HEK293 (cell line): ENCODE results near the gene TIMM44.

Source experiments
- CTCF ChIA-PET: fragments of 350-600 bp; formaldehyde crosslinking; extraction: SDS; loops from one replicate; lab custom pipeline; 2021; ENCODE audit warnings: antibody characterized with exemption; lab: Yijun Ruan, JAX
- POLR2A ChIA-PET: fragments of 300-600 bp; formaldehyde crosslinking; extraction: SDS; loops from one replicate; lab custom pipeline; 2020; ENCODE audit warnings: antibody characterized with exemption, inconsistent platforms; lab: Yijun Ruan, JAX
- H3K27ac ChIP-seq: fragments of 200-500 bp; sonication (Bioruptor generic); 2 replicates; pipeline ENCODE4 v1.5.1; 2014; ENCODE audit warnings: low read depth, low read length, control low read depth, inconsistent platforms; ENCODE audit errors: extremely low read depth
- H3K36me3 ChIP-seq, 2 experiments: fragments of 200-500 bp in 1 of 2; sonication (Bioruptor generic) in 1 of 2; 1 replicate in 1 of 2; 2 replicates in 1 of 2; pipeline ENCODE4 v1.5.1; 2014 to 2017; ENCODE audit warnings: inconsistent platforms in 2 of 2, low read length in 2 of 2; ENCODE audit not compliant: control insufficient read depth in 2 of 2, insufficient read depth in 1 of 2
- H3K4me1 ChIP-seq: fragments of 200-500 bp; sonication (Bioruptor generic); 2 replicates; pipeline ENCODE4 v1.5.1; 2014; ENCODE audit warnings: mild to moderate bottlenecking, low read length, inconsistent platforms; ENCODE audit not compliant: control insufficient read depth, insufficient read depth
- H3K4me3 ChIP-seq: 2 replicates; pipeline ENCODE4 v1.5.1; 2011; ENCODE audit warnings: low read depth, mild to moderate bottlenecking, control low read depth, low read length, moderate library complexity
- H3K9me3 ChIP-seq: fragments of 200-500 bp; sonication (Bioruptor generic); 2 replicates; pipeline ENCODE4 v1.5.1; 2014; ENCODE audit warnings: low read depth, low read length, inconsistent platforms; ENCODE audit not compliant: control insufficient read depth, insufficient read depth
- KLF8 ChIP-seq: fragments of 450-650 bp; formaldehyde crosslinking; IDR thresholded peaks from 2 replicates; pipeline ENCODE4 v1.5.1; 2016; ENCODE audit warnings: missing biosample characterization, missing genetic modification characterization
- SCRT2 ChIP-seq: fragments of 450-650 bp; formaldehyde crosslinking; IDR thresholded peaks from 2 replicates; pipeline ENCODE4 v1.5.1; 2016; ENCODE audit warnings: missing biosample characterization, missing genetic modification characterization
- SP2 ChIP-seq: fragments of 450-650 bp; formaldehyde crosslinking; IDR thresholded peaks from 2 replicates; pipeline ENCODE4 v1.5.1; 2016; ENCODE audit warnings: missing biosample characterization, missing genetic modification characterization
- SP3 ChIP-seq: fragments of 450-650 bp; formaldehyde crosslinking; IDR thresholded peaks from 2 replicates; pipeline ENCODE4 v1.5.1; 2016; ENCODE audit warnings: missing biosample characterization, missing genetic modification characterization
- SP7 ChIP-seq: fragments of 450-650 bp; formaldehyde crosslinking; IDR thresholded peaks from 2 replicates; pipeline ENCODE4 v1.5.1; 2016; ENCODE audit warnings: missing biosample characterization, missing genetic modification characterization
- ZNF112 ChIP-seq: fragments of 450-650 bp; formaldehyde crosslinking; IDR thresholded peaks from 2 replicates; pipeline ENCODE4 v1.5.0; 2017; ENCODE audit warnings: missing biosample characterization, missing genetic modification characterization
- ZNF18 ChIP-seq: fragments of 450-650 bp; formaldehyde crosslinking; IDR thresholded peaks from 2 replicates; pipeline ENCODE4 v1.5.1; 2016; ENCODE audit warnings: missing biosample characterization, missing genetic modification characterization
- ZNF37A ChIP-seq: fragments of 450-650 bp; IDR thresholded peaks from 2 replicates; pipeline ENCODE4 v1.5.1; 2018; ENCODE audit warnings: missing biosample characterization, missing genetic modification characterization
- ZNF391 ChIP-seq: fragments of 450-650 bp; formaldehyde crosslinking; IDR thresholded peaks from 2 replicates; pipeline ENCODE4 v1.5.1; 2016; ENCODE audit warnings: low read depth, missing biosample characterization, missing genetic modification characterization, borderline replicate concordance
- ZNF426 ChIP-seq: fragments of 450-650 bp; formaldehyde crosslinking; IDR thresholded peaks from 2 replicates; pipeline ENCODE4 v1.5.1; 2017; ENCODE audit warnings: missing biosample characterization, missing genetic modification characterization, mild to moderate bottlenecking, inconsistent platforms, moderate library complexity
- ZNF561 ChIP-seq: fragments of 450-650 bp; IDR thresholded peaks from 2 replicates; pipeline ENCODE4 v1.5.1; 2018; ENCODE audit warnings: missing biosample characterization, missing genetic modification characterization, borderline replicate concordance
- ZNF585B ChIP-seq: fragments of 450-650 bp; formaldehyde crosslinking; IDR thresholded peaks from 2 replicates; pipeline ENCODE4 v1.5.1; 2016; ENCODE audit warnings: missing biosample characterization, missing genetic modification characterization
- ZNF830 ChIP-seq: fragments of 450-650 bp; IDR thresholded peaks from 2 replicates; pipeline ENCODE4 v1.5.0; 2018; ENCODE audit warnings: missing biosample characterization, missing genetic modification characterization, low read depth, mild to moderate bottlenecking, moderate library complexity
- ZSCAN23 ChIP-seq: fragments of 450-650 bp; formaldehyde crosslinking; IDR thresholded peaks from 2 replicates; pipeline ENCODE4 v1.5.1; 2016; ENCODE audit warnings: missing biosample characterization, missing genetic modification characterization
- TF ChIP-seq, protein P1 (sequence below): fragments of 450-650 bp; formaldehyde crosslinking; IDR thresholded peaks from 2 replicates; pipeline ENCODE4 v1.5.1; 2016; ENCODE audit warnings: missing biosample characterization, missing genetic modification characterization
- TF ChIP-seq, protein P2 (sequence below): fragments of 450-650 bp; formaldehyde crosslinking; IDR thresholded peaks from 2 replicates; pipeline ENCODE4 v1.5.1; 2016; ENCODE audit warnings: missing biosample characterization, missing genetic modification characterization
- TF ChIP-seq, protein P3 (sequence below): fragments of 450-650 bp; formaldehyde crosslinking; IDR thresholded peaks from 2 replicates; pipeline ENCODE4 v1.5.1; 2016; ENCODE audit warnings: missing biosample characterization, missing genetic modification characterization

TIMM44 gene

DNA sequence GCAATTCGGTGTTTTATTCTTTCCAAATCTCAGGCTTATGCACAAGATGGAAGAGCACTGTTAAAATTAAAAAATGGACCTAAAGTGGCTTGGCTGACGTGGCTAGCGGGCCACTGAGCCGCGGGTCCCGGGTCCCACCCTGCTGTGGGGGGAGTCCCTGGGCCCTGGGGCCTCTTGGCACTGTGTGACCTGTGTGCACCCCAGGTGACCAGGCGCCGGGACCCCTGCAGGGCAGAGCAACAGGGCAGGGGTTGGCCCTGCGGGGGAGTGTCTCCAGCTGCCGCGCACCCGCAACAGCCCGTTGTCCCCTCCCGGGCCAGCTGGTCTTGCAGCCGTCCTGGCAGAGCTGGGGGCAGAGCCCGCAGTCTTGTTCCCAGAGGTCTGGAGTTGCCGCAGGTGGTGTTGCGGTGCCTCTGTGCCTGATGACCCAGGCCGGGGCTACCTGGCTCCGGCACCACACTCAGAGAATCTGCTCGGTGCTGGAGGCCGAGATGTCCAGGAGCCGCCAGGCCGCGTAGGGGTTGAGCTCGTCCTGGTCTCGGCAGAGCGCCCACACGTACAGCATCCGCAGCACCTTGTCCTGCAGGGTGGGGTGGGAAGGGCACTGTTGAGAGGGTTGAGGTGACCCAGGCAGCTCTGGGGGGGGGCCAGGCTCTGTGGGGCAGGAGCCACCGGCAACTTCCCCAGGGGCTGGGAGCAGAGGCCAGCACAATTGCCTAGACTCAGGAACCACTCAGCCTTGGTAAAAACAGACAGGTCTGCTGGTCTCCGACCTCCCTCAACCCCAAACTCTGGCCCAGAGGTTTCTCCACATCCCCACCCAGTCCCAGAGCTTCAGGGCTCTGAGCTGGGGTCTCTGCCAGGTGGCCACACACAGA lies 16.5 kb downstream of the TIMM44 start (continued):
- TF ChIP-seq ZNF561 (no peak), ZNF830 (tag by site-specific recombination) (no peak), ZSCAN23 (tag by site-specific recombination) (no peak), ZNF391 (tag by site-specific recombination) (no peak)
- TF ChIP-seq, protein P1, sequence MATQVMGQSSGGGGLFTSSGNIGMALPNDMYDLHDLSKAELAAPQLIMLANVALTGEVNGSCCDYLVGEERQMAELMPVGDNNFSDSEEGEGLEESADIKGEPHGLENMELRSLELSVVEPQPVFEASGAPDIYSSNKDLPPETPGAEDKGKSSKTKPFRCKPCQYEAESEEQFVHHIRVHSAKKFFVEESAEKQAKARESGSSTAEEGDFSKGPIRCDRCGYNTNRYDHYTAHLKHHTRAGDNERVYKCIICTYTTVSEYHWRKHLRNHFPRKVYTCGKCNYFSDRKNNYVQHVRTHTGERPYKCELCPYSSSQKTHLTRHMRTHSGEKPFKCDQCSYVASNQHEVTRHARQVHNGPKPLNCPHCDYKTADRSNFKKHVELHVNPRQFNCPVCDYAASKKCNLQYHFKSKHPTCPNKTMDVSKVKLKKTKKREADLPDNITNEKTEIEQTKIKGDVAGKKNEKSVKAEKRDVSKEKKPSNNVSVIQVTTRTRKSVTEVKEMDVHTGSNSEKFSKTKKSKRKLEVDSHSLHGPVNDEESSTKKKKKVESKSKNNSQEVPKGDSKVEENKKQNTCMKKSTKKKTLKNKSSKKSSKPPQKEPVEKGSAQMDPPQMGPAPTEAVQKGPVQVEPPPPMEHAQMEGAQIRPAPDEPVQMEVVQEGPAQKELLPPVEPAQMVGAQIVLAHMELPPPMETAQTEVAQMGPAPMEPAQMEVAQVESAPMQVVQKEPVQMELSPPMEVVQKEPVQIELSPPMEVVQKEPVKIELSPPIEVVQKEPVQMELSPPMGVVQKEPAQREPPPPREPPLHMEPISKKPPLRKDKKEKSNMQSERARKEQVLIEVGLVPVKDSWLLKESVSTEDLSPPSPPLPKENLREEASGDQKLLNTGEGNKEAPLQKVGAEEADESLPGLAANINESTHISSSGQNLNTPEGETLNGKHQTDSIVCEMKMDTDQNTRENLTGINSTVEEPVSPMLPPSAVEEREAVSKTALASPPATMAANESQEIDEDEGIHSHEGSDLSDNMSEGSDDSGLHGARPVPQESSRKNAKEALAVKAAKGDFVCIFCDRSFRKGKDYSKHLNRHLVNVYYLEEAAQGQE (tag by site-specific recombination) = no peak

DNA sequence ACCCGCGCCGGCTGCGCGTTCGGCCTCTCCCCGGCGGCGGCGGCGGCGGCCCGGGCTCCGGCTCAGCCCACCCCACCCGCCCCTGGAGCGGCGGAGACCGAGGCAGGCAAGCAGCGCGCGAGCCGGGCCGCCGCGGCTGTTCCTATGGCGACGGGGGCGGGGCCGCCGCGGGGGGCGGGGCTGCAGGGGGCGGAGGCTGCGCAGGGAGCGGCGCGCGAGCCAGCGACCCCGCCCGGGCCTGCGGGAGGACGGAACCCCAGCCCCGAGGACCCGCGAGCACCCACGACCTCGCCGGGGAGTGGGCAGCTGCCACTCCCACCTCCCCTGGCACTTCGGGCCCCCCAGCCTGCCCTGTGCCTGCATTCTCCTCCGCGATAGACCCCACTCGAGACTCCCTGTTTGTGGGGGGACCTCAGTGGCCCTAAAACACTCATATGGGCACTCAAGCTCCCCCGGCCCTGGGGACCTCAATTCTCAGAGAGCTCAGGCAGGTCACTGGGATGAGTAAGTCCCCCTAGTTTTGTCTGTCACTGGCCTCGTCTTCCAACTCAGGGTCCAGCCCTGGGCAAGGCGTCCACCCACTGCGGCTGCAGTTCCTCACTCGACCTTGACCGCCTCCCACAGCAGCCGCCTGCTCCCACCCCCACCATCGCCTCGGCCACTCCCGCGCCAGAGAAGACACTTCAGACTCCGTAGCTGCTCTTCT lies 17.3 kb downstream of the TIMM44 start, which contains the start of gene CTXN1:
CTXN1 (minus strand) TSS at position 115 of the 706 bp plus-strand sequence. CDS start 597 bp downstream, outside the sequence.
- peaks cover 6 to 36% of the 10 kb centered on the region in 2 experiments; a peak in 2 of 3 replicates for H3K36me3 ChIP-seq
- H3K4me1 ChIP-seq = peaks cover 17% of the 10 kb centered on the region
- H3K27ac ChIP-seq = peak within 1 kb of the TSS; percentile 48; the same call in 1 of the 2 replicates
- H3K9me3 ChIP-seq = no peaks in the 10 kb centered on the region
- CTCF ChIA-PET = interaction anchor here (0.5 to 2.2 kb wide), 7 partner anchors 9 to 1546 kb away, joined by 3 to 11 read pairs (median 4); partner anchors contain the start of gene TIMM44
- POLR2A ChIA-PET = interaction anchor here (0.6 to 1.6 kb wide), 4 partner anchors 8 to 321 kb away, joined by 3 to 5 read pairs (median 4); partner anchors contain the start of gene TIMM44
- H3K4me3 ChIP-seq = peak within 1 kb of the TSS; percentile 33
- TF ChIP-seq, protein P2, sequence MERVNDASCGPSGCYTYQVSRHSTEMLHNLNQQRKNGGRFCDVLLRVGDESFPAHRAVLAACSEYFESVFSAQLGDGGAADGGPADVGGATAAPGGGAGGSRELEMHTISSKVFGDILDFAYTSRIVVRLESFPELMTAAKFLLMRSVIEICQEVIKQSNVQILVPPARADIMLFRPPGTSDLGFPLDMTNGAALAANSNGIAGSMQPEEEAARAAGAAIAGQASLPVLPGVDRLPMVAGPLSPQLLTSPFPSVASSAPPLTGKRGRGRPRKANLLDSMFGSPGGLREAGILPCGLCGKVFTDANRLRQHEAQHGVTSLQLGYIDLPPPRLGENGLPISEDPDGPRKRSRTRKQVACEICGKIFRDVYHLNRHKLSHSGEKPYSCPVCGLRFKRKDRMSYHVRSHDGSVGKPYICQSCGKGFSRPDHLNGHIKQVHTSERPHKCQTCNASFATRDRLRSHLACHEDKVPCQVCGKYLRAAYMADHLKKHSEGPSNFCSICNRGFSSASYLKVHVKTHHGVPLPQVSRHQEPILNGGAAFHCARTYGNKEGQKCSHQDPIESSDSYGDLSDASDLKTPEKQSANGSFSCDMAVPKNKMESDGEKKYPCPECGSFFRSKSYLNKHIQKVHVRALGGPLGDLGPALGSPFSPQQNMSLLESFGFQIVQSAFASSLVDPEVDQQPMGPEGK (tag by site-specific recombination) = peak; percentile 56; the same call in 1 of the 2 replicates
- TF ChIP-seq ZNF18 (tag by site-specific recombination) = no peak
- peak; percentile 26; the same call in 1 of the 2 replicates for TF ChIP-seq SP7 (tag by site-specific recombination)
- peak; percentile 49; the same call in 1 of the 2 replicates for TF ChIP-seq SP3 (tag by site-specific recombination)
- no peak for TF ChIP-seq ZNF426
- no peak for TF ChIP-seq ZNF112 (tag by site-specific recombination)
- TF ChIP-seq SP2 (tag by site-specific recombination) = peak; percentile 19; the same call in 1 of the 2 replicates
- no peak for TF ChIP-seq SCRT2
- TF ChIP-seq ZNF37A = no peak
- no peak for TF ChIP-seq ZNF585B (tag by site-specific recombination)
- TF ChIP-seq, protein P3, sequence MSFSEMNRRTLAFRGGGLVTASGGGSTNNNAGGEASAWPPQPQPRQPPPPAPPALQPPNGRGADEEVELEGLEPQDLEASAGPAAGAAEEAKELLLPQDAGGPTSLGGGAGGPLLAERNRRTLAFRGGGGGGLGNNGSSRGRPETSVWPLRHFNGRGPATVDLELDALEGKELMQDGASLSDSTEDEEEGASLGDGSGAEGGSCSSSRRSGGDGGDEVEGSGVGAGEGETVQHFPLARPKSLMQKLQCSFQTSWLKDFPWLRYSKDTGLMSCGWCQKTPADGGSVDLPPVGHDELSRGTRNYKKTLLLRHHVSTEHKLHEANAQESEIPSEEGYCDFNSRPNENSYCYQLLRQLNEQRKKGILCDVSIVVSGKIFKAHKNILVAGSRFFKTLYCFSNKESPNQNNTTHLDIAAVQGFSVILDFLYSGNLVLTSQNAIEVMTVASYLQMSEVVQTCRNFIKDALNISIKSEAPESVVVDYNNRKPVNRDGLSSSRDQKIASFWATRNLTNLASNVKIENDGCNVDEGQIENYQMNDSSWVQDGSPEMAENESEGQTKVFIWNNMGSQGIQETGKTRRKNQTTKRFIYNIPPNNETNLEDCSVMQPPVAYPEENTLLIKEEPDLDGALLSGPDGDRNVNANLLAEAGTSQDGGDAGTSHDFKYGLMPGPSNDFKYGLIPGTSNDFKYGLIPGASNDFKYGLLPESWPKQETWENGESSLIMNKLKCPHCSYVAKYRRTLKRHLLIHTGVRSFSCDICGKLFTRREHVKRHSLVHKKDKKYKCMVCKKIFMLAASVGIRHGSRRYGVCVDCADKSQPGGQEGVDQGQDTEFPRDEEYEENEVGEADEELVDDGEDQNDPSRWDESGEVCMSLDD (tag by site-specific recombination) = peak; percentile 62; the same call in 1 of the 2 replicates
- peak; percentile 49; the same call in 1 of the 2 replicates for TF ChIP-seq KLF8
